NCI-H345 (cell line): ENCODE data around the gene COG7.

Source experiments
- DNase-seq: peaks from one replicate; lab custom pipeline; 2025; lab: John Stamatoyannopoulos, UW

Gene COG7

GRCh38 chr16:23359092-23359760, 93.8 kb downstream of the COG7 start:
- no peak for DNase-seq

DNA sequence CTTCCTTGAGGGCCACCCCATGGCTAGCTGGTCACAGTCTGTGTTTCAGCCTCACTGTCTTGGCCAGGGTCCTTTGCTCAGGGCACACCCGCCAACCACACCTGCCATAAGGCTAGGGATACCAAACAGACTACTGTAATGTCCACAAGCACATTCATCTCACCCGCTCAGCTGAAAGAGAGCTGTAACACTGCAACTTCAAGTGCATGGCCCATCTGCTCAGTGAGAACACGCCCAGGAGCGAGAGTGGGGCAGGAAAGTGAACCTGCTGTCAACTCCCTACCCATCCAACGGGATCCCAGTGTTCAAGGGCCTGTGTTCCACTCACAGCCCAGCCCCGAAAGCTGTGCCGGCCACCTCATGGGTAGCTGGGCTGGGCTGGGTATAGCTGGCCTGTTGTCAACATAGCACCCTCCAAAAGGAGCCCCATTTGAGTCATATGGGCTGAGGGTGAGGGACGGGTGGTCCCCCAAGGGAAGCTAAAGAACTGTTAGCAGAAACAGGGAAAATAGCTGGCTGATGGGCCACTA, 95.2 kb downstream of the COG7 start:
- DNase-seq = no peak

- no peak for DNase-seq
Measured at GRCh38 chr16:23356941-23357340, 96.0 kb downstream of the COG7 start.

- no peak for DNase-seq
Measured at GRCh38 chr16:23355106-23355670, 97.8 kb downstream of the COG7 start.

DNA sequence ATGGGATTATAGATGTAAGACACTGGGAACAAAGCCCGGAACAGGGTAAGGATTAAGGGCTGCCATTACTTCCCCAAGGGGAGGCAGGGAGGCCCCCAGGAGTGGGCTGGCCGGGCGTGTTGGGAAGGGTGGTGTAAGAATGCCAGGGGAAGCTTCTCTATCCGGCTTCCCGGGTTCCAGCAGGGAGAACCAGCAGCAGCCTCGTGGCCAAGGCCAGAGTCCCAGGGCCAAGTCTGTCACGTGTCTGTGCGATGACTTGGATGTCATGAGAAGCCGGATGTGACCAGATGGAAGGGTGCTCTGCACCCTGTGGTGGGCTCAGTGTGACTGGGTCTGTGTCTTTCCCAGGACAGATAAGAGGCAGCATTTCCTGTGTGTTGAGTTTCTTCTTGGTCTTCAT, 98.7 kb downstream of the COG7 start:
- DNase-seq = no peak

DNA sequence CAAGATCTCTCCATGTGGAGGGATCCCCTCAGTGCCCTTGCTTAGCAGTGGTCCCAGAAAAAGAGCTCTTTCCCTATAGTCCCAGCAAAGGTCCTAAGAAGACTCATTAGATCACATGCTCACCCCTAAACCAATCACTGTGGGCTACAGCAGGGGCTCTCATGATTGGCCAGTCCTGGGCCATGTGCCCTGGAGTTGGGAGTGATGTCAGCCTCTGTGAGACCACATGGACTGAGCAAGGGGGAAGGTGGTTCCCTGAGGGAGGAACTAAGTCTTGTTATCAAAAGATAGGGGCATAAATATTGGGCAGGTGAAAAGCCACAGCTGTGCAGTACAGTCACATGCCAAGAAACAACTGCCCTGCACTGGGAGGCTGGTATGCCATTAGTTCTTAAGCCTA, 99.5 kb downstream of the COG7 start:
- DNase-seq = no peak

GRCh38 chr16:23351360-23351759, 101.6 kb downstream of the COG7 start:
- no peak for DNase-seq

DNA sequence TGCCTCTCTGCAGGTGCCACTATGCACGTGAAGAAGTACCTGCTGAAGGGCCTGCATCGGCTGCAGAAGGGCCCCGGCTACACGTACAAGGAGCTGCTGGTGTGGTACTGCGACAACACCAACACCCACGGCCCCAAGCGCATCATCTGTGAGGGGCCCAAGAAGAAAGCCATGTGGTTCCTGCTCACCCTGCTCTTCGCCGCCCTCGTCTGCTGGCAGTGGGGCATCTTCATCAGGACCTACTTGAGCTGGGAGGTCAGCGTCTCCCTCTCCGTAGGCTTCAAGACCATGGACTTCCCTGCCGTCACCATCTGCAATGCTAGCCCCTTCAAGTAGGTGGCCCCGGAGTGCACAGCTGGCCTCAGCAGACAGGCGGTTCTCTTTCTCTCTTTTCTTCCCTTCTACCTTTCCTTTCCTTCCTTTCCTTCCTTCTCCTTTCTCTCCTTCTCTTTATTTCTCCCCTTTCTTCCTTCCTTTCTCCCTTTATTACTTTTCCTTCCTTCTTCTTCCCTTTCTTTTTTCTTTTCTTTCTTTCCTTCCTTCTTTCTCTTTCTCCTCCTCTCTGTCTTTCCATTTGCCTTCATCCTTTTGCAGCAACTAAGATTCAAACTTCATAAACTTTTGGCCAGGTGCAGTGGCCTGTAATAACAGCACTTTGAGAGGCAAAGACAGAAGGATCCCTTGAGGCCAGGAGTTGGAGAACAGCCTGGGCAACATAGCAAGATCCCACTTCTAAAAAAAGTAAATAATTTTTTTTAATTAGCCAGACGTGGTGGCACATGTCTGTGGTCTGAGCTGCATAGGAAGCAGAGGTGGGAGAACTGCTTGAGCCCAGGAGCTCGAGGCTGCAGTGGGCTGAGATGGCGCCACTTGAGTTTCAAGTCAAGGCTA, 104.2 kb downstream of the COG7 start:
- DNase-seq = no peak

- DNase-seq = no peak
Measured at GRCh38 chr16:23345237-23345636, 107.8 kb downstream of the COG7 start.

DNA sequence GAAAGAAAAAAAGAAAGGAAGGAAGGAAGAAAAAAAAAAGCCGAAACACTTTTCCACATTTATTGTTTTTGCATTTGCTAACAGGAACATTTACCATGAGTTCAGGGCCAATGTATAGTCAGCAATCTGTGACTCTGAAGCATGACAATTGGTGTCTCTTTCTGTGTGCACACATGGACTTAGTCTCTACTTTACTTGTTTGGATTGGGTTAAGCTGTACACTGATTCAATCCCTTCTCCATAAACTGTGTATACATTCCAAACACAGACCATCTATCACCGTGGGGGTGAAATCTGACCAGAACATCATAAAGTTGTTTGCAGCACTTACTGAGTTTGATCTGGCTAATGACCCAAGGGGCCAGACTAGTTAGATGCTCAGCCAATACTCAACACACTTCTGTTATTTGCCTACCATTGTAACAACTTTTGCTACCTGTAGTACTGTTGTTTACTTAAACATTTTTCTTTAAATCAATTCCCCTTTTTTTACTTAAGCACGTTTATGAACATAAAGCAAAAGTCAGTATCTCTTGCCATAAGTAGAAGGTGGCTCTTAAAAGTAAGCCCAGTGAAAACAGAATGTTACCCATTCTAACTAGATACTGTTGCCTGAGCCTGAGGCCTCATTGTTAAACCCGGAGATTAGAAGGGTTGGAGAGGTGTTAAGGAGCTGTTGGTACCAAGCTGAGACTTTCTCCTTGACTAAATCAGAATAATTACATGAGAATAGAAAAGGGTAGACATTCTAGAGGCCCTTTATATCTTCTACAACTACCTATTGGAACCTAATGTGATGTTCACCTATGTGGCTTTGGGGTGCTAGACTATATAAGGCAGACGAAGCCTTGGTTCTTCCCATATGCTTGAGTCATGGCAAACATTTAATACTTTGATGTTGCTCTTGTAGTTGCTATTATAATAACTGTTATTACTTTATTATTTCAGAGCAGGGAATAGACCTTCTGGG, 109.1 kb downstream of the COG7 start:
- no peak for DNase-seq

DNA sequence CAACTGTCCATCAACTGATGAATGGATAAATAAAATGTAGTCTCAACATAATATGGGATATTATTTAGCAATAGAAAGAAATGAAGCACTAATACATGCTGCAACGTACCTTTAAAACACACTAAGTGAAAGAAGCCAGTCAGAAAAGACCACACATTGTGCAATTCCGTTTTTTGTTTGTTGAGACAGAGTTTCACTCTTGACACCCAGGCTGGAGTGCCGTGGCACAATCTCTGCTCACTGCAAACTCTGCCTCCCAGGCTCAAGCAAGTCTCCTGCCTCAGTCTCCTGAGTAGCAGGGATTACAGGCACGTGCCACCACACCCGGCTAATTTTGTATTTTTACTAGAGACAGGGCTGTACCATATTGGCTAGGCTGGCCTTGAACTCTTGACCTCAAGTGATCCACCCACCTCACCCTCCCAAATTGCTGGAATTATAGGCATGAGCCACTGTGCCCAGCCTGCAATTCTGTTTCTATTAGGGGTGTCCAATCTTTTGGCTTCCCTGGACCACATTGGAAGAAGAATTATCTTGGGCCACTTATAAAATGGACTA, 110.8 kb downstream of the COG7 start:
- DNase-seq = no peak

DNA sequence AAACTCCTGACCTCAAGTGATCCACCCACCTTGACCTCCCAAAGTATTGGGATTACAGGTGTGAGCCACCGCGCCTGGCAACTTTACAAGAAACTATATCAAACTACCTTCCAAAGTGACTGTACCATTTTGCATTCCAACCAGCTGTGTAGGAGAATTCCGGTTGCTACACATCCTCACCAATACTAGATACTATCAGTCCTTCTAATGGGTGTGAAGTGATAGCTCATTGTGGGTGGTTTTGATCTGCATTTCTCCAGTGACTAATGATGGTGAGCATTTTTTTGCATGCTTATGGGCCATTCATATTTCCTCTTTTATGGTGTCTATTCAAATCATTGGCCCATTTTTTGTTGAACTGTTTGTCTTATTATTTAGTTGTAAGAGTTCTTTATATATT, 113.2 kb downstream of the COG7 start:
- DNase-seq = no peak
